Measurements from ENCODE around the gene GNA14. TPM values are rescaled to one million over a fixed set of nuclear protein-coding genes. Genes with fewer than 3 reads are reported as not detected.

The GNA14 gene
- polyA plus RNA-seq, 1 donor from 2014 or later: 0.40 TPM

GRCh38 chr9:77420641-77421040 lies 227.5 kb downstream of the GNA14 start:
- no peak overlapping the region for H2AFZ ChIP-seq (ENCODE audit: low read depth, low read length)
- H3K9me3 ChIP-seq (ENCODE audit: low read length): no peaks in the 10 kb centered on the region
- no peaks in the 10 kb centered on the region for H3K36me3 ChIP-seq (ENCODE audit: insufficient read depth, low read length)
- H3K79me2 ChIP-seq (replicated peaks; ENCODE audit: insufficient read depth, low read length): no peaks in the 10 kb centered on the region
- H3K27ac ChIP-seq (ENCODE audit: low read length): no peak overlapping the region
- no peaks in the 10 kb centered on the region for H4K20me1 ChIP-seq (ENCODE audit: insufficient read depth)
- no peaks in the 10 kb centered on the region for H3K27me3 ChIP-seq (ENCODE audit: insufficient read depth, low read depth, low read length)
- H3K9me2 ChIP-seq (ENCODE audit: insufficient read depth, low read length): no peaks in the 10 kb centered on the region
- no peaks in the 10 kb centered on the region for H3F3A ChIP-seq (ENCODE audit: insufficient read depth, low read length, poor library complexity, severe bottlenecking)
- H3K4me3 ChIP-seq (ENCODE audit: low read length): no peak overlapping the region
- TF ChIP-seq RAD21 (conservative IDR thresholded peaks at IDR 0.05) (no peak), REST (IDR thresholded peaks at IDR 0.05; ENCODE audit: borderline replicate concordance) (no peak), POLR2AphosphoS5 (IDR thresholded peaks at IDR 0.05) (no peak), CTCF (IDR thresholded peaks at IDR 0.05; ENCODE audit: poor library complexity, severe bottlenecking) (no peak), TAF1 (IDR thresholded peaks at IDR 0.05; ENCODE audit: low read depth) (no peak), EZH2 (IDR thresholded peaks at IDR 0.05; ENCODE audit: borderline replicate concordance, insufficient read depth, low read length, poor library complexity, severe bottlenecking) (no peak), EP300 (conservative IDR thresholded peaks at IDR 0.05; ENCODE audit: poor library complexity, severe bottlenecking) (no peak), MXI1 (conservative IDR thresholded peaks at IDR 0.05; ENCODE audit: poor library complexity, severe bottlenecking) (no peak), SMC3 (conservative IDR thresholded peaks at IDR 0.05; ENCODE audit: poor library complexity) (no peak)
- no peak overlapping the region for H3K4me2 ChIP-seq (ENCODE audit: low read length)
- H3K9ac ChIP-seq (ENCODE audit: low read length): no peak overlapping the region

GRCh38 chr9:77418226-77418625 lies 229.9 kb downstream of the GNA14 start:
- H2AFZ ChIP-seq (ENCODE audit: low read depth, low read length): no peak overlapping the region
- no peaks in the 10 kb centered on the region for H3K79me2 ChIP-seq (replicated peaks; ENCODE audit: insufficient read depth, low read length)
- no peaks in the 10 kb centered on the region for H3K27me3 ChIP-seq (ENCODE audit: insufficient read depth, low read depth, low read length)
- H3K9me3 ChIP-seq (ENCODE audit: low read length): no peaks in the 10 kb centered on the region
- no peak overlapping the region for H3K4me3 ChIP-seq (ENCODE audit: low read length)
- H3K9ac ChIP-seq (ENCODE audit: low read length): no peak overlapping the region
- H3K36me3 ChIP-seq (ENCODE audit: insufficient read depth, low read length): no peaks in the 10 kb centered on the region
- H3K9me2 ChIP-seq (ENCODE audit: insufficient read depth, low read length): no peaks in the 10 kb centered on the region
- H4K20me1 ChIP-seq (ENCODE audit: insufficient read depth): no peaks in the 10 kb centered on the region
- H3K27ac ChIP-seq (ENCODE audit: low read length): no peak overlapping the region
- H3K4me2 ChIP-seq (ENCODE audit: low read length): no peak overlapping the region
- no peak for TF ChIP-seq RAD21 (conservative IDR thresholded peaks at IDR 0.05)
- no peak for TF ChIP-seq MXI1 (conservative IDR thresholded peaks at IDR 0.05; ENCODE audit: poor library complexity, severe bottlenecking)
- TF ChIP-seq EP300 (conservative IDR thresholded peaks at IDR 0.05; ENCODE audit: poor library complexity, severe bottlenecking): no peak
- no peak for TF ChIP-seq TAF1 (IDR thresholded peaks at IDR 0.05; ENCODE audit: low read depth)
- no peak for TF ChIP-seq REST (IDR thresholded peaks at IDR 0.05; ENCODE audit: borderline replicate concordance)
- no peak for TF ChIP-seq EZH2 (IDR thresholded peaks at IDR 0.05; ENCODE audit: borderline replicate concordance, insufficient read depth, low read length, poor library complexity, severe bottlenecking)
- no peak for TF ChIP-seq SMC3 (conservative IDR thresholded peaks at IDR 0.05; ENCODE audit: poor library complexity)
- TF ChIP-seq POLR2AphosphoS5 (IDR thresholded peaks at IDR 0.05): no peak
- no peaks in the 10 kb centered on the region for H3F3A ChIP-seq (ENCODE audit: insufficient read depth, low read length, poor library complexity, severe bottlenecking)
